BJ (cell line): ENCODE results near the gene PMIS2. TPM values are rescaled to one million over a fixed set of nuclear protein-coding genes. Genes with fewer than 3 reads are reported as not detected.
"Not testable (repeated sequence)": the region's sequence is repeated elsewhere in the genome, so short reads cannot be mapped to it uniquely, and the experiment has no call there.

Experiments
- CTCF ChIA-PET: fragments of 350-600 bp; formaldehyde crosslinking; extraction: SDS; loops from one replicate; lab custom pipeline; 2021; ENCODE audit warnings: antibody characterized with exemption, inconsistent platforms; lab: Yijun Ruan, JAX
- POLR2A ChIA-PET: fragments of 300-600 bp; sonication (Branson Sonifier 250); formaldehyde crosslinking; extraction: SDS; loops from one replicate; lab custom pipeline; 2021; ENCODE audit warnings: antibody characterized with exemption; lab: Charles Lee
- DNase-seq: peaks from one replicate; pipeline ENCODE4 v3.0.0-alpha.2; 2011; ENCODE audit warnings: low read depth
- H3K27me3 ChIP-seq: 2 replicates; pipeline ENCODE4 v1.6.0; 2011; ENCODE audit warnings: low read length; ENCODE audit not compliant: control insufficient read depth, insufficient read depth
- H3K36me3 ChIP-seq: 2 replicates; pipeline ENCODE4 v1.5.1; 2011; ENCODE audit warnings: low read length; ENCODE audit not compliant: control insufficient read depth, insufficient read depth
- H3K4me3 ChIP-seq: 2 replicates; pipeline ENCODE4 v1.5.1; 2011; ENCODE audit warnings: low read depth, mild to moderate bottlenecking, control low read depth, low read length
- CTCF ChIP-seq: IDR thresholded peaks from 2 replicates; pipeline ENCODE4 v1.5.1; 2011; ENCODE audit warnings: low read depth, mild to moderate bottlenecking, control low read depth, inconsistent platforms, low read length, moderate library complexity; ENCODE audit not compliant: insufficient read depth
- polyA plus RNA-seq: library from polyadenylated mRNA; depleted of rRNA; stranded (reverse); fragments of >200 nt; gene quantifications from 2 replicates; pipeline ENCODE4 v1.2.3, GENCODE V29; 2011

PMIS2 gene
- polyA plus RNA-seq, 1 experiment = not detected

- Histone ChIP-seq H3K4me3 (no peak overlapping the region), H3K36me3 (no peaks in the 10 kb centered on the region), H3K27me3 (no peaks in the 10 kb centered on the region)
- DNase-seq = no peak
- ChIA-PET CTCF (no interaction called here), POLR2A (no interaction called here)
- no peak for TF ChIP-seq CTCF
Measured at GRCh38 chr19:35601971-35602370, 16.0 kb downstream of the PMIS2 start.

GRCh38 chr19:35604436-35604835 is 18.5 kb downstream of the PMIS2 start:
- H3K4me3 ChIP-seq, DNase-seq, CTCF ChIA-PET, H3K36me3 ChIP-seq, H3K27me3 ChIP-seq, POLR2A ChIA-PET: not testable (repeated sequence)

GRCh38 chr19:35607170-35607569 is 21.2 kb downstream of the PMIS2 start:
- H3K27me3 ChIP-seq, DNase-seq, H3K4me3 ChIP-seq, H3K36me3 ChIP-seq, POLR2A ChIA-PET: not testable (repeated sequence)
- CTCF ChIA-PET = interaction anchor here (2.0 kb wide), 1 partner anchor 15 kb away, joined by 5 read pairs; no protein-coding TSS in a partner anchor

GRCh38 chr19:35607661-35608060 is 21.7 kb downstream of the PMIS2 start:
- POLR2A ChIA-PET = no interaction called here
- CTCF ChIA-PET = interaction anchor here (0.9 to 2.0 kb wide), 2 partner anchors 15 to 98 kb away, joined by 3 to 5 read pairs; no protein-coding TSS in a partner anchor
- no peak for TF ChIP-seq CTCF

GRCh38 chr19:35608251-35608650 is 22.3 kb downstream of the PMIS2 start:
- Histone ChIP-seq H3K36me3 (no peaks in the 10 kb centered on the region), H3K4me3 (no peak overlapping the region), H3K27me3 (0 out of 2 replicates have a peak, but pooled peaks cover 1% of the 10 kb centered on the region)
- no peak for TF ChIP-seq CTCF
- no peak for DNase-seq
- CTCF ChIA-PET = interaction anchor here (0.9 to 2.0 kb wide), 2 partner anchors 16 to 98 kb away, joined by 3 to 5 read pairs; no protein-coding TSS in a partner anchor
- POLR2A ChIA-PET = no interaction called here

More at GRCh38 chr19:35607661-35608060, 21.7 kb downstream of the PMIS2 start:
- DNase-seq = no peak
- no peak overlapping the region for H3K4me3 ChIP-seq
- H3K36me3 ChIP-seq = no peaks in the 10 kb centered on the region
- 0 out of 2 replicates have a peak, but pooled peaks cover 1% of the 10 kb centered on the region for H3K27me3 ChIP-seq

- H3K27me3 ChIP-seq = 0 out of 2 replicates have a peak, but pooled peaks cover 1% of the 10 kb centered on the region
- H3K4me3 ChIP-seq = no peak overlapping the region
- ChIA-PET CTCF (no interaction called here), POLR2A (no interaction called here)
- H3K36me3 ChIP-seq = no peaks in the 10 kb centered on the region
- no peak for DNase-seq
- TF ChIP-seq CTCF = no peak
Measured at GRCh38 chr19:35609851-35610353, 23.9 kb downstream of the PMIS2 start.
